ENCODE results near the gene ZNF496.
A peak's percentile ranks its signal among the peaks of the same experiment; 100 is the strongest.
"Not testable (repeated sequence)": the region's sequence is repeated elsewhere in the genome, so short reads cannot be mapped to it uniquely, and the experiment has no call there.

The ZNF496 gene

GRCh38 chr1:247291833-247292561 is 39.7 kb downstream of the ZNF496 start:
- no peak for DNase-seq (ENCODE audit: low spot score)

- no peak for DNase-seq (ENCODE audit: low spot score)
Measured at GRCh38 chr1:247291161-247291560, 40.5 kb downstream of the ZNF496 start.

GRCh38 chr1:247290576-247290975 is 41.1 kb downstream of the ZNF496 start:
- no peak for DNase-seq (ENCODE audit: low spot score)

DNA sequence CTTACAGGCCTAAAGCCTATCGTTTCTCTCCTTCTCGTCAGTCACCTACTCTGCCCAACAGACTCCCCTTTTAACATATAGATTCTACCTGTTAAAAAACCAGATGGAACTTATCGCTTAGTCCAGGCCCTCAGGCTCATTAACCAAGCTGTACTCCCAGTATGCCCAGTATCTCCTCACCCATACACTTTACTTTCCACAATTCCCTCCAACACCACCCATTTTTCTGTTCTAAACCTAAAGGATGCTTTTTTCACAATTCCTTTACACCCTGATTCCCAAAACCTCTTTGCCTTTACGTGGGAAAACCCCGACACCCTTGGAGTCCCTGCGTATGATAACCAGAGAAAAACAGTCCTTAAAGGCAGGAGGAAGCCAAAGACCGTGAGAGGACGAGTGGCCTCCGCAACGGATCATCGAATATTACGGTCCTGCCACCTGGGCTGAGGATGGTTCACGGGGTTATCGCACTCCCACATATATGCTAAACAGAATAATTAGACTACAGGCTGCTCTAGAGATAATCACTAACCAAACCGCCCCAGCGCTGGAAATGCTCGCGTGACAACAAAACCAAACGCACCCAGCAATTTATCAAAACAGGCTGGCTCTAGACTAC is 42.3 kb downstream of the ZNF496 start:
- DNase-seq (ENCODE audit: low spot score) = not testable (repeated sequence)

- DNase-seq (ENCODE audit: low spot score) = no peak
Measured at GRCh38 chr1:247288341-247288740, 43.3 kb downstream of the ZNF496 start.

DNA sequence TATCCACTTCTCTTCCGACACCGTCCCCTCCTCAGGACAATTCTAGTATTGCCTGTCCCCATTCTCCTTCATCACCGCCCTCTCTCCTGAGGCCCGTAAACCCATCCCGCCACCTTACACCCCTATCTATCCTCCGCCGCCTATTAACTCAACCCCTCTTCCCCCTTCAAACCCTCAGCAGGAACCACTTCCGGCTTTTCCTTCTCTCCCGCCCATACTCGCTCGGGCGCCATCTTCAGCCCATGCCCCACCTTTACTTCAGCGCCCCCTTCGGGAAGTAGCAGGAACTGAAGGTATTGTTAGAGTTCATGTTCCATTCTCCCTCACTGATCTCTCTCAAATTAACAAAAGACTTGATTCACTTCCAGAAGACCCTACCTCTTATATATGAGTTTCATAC is 44.2 kb downstream of the ZNF496 start:
- no peak for DNase-seq (ENCODE audit: low spot score)

DNA sequence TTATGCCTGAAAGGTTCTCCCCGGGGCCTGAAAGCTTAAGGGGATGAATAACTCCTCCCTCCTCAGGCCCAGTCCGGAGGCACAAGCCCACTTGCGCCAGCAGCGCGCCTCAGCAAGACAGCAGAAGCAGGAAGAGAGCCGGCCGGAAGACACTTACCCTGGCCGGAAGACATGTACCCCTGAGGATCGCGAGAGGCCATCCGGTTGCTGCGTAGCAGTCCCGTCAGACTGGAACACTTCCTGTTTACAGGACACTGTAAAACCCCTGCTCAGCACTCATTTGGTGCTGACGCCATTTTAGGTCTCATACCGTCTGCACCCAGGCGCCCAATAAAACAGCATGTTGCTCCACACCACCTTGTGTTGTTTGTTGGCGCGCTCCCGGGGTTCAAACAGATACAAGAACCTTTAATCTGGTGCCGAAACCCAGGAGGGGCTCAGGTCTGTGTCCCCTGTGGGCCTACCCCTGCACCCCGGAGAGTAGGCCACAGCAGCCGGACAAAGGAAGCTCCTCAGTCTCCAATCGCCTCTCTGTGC is 45.5 kb downstream of the ZNF496 start:
- DNase-seq (ENCODE audit: low spot score) = no peak

DNA sequence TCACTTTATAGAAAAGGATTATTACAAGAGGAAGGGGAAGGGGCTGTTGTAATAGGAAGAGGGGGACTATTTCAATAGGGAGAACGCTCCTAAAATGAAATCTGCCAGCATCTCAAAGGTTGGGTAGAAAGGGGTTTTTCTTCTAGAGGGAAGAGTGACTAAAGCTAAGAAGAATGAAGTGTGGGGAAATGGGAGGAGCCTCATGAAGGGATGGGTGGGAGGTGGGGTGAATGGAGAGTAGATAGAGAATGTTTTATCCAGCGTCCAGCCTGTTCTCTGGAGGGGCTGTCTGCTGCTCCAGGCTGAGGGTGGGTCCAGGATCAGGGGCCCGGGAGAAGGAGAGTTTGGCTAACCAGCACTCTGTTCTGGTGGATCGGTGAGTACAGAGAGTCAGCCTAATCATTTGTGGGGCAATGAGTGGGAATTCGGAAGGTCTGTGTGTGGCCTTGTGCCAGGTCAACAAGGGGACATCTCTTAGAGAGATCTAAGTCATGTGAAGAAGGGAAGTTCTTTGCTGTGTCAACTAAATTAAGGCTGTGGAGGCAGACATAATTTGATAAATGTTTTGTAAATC is 50.6 kb downstream of the ZNF496 start:
- DNase-seq (ENCODE audit: low spot score) = no peak

DNA sequence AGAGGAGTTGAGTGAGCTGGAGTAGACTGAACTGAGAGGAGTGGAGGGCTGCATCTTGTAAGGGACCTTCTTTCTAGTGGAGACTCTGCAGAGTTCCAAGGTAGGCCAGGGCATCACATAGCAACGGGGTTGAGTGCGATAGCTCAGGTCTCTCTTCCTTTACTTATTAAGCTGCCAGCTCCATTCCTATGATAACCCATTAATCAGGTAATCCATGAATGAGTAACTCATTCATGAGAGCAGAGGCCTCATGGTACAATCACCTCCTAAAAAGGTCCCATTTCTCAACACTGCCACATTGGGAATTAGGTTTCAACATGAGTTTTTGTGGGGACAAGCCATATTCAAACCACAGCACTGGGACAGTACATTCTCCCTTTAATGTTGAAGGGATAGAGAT is 54.5 kb downstream of the ZNF496 start:
- no peak for DNase-seq (ENCODE audit: low spot score)

DNA sequence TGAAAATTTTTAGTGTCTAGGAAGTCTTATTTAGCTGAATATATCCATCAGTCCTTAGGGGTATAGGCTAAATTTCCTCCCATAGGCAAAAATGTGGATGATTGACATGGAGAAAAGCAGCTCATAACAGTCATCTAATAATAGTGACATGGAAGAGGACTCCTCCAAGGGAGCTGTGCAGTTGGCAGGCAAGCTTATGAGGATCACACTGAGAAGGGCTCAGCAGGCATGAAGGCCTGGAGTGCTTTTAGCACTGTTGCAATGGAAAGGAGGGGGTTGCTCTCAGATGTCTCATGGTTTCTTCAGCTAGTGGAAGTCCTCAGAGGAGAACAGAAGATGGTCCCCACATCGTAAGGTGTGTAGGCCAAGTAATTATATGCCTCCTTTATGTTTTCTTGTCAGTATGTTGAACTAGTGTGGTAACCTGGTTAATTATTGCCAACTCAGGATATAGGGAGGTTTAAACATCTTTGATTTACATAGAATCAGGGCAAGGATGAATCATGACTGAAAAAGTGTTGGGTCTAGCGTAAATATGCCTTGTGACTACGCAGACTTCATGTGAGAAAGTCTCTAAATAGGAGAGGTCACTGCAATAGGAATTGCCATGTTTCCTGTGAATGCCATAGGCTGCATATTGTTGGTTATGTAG is 56.9 kb downstream of the ZNF496 start:
- DNase-seq (ENCODE audit: low spot score) = no peak

DNA sequence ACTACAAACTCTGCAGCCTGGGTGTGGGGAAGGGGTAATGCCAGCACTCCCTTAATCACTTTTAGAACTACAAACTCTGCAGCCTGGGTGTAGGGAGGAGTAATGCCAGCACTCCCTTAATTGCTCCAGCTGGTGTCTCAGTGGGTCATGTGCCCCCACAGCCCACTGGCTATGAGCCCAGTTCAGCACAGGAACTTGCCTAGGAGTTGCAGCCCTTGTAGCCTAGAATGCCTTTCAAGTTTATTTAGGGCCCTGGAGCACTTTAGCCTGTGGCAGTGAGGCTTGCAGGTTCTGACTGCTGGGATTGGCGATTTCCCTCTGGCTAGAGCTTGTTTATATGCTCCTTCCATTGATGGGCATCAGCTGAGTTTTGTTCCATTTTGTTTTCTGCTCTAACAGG is 58.7 kb downstream of the ZNF496 start:
- peak; percentile 74 for DNase-seq (ENCODE audit: low spot score)

GRCh38 chr1:247270003-247270402 is 61.7 kb downstream of the ZNF496 start:
- DNase-seq (ENCODE audit: low spot score) = no peak

DNA sequence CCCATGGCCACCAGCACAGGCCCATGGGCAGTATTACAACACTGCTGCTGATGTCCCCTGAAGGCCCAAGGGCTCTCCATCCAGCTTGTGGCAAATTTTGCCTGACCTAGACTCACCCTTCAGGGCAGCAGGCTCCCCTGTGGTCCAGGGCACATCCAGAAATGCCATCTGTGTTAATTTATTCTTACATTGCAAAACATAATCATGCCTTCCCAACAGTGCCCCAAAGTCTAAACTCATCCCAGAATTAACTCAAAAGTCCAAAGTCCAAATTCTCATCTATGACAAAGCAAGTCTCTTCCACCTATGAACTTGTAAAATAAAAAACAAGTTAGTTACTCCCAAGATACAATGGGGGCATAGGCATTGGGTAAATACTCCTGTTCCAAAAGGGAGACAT is 62.5 kb downstream of the ZNF496 start:
- no peak for DNase-seq (ENCODE audit: low spot score)

DNA sequence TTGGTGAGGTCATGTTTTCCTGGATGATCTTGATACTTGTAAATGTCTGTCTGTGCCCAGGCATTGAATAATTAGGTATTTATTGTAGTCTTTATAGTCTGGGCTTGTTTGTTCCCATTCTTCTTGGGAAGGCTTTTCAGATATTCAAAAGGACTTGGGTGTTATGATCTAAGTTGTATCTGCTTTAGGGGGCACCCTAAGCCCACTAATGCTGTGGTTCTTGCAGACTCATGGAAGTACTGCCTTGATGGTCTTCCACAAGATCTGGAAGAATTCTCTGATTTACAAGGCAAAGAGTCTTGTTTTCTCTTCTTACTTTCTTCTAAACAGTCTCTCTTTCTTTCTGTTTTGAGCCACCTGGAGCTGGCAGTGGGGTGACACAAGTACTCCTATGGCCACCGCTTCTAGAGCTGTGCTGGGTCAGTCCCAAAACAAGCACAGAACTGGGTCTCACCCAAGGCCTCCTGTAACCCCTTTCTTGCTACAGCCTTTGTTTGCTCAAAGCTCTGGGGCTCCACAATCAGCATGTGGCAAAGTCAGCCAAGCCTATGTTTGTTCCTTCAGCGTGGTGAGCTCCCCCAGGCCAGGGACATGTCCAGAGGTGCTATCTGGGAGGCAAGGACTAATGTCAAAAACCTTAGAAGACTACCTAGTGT is 63.1 kb downstream of the ZNF496 start:
- DNase-seq (ENCODE audit: low spot score) = no peak

- DNase-seq (ENCODE audit: low spot score) = no peak
Measured at GRCh38 chr1:247266053-247266452, 65.6 kb downstream of the ZNF496 start.

- not testable (repeated sequence) for DNase-seq (ENCODE audit: low spot score)
Measured at GRCh38 chr1:247255772-247256171, 75.9 kb downstream of the ZNF496 start, which contains the start of gene VN1R5. Gene VN1R5, plus strand, starts transcription at chr1:247256072.

- no peak for DNase-seq (ENCODE audit: low spot score)
Measured at GRCh38 chr1:247247568-247247967, 84.1 kb downstream of the ZNF496 start.
